Small intestine (tissue), 7 donors: Measurements from ENCODE around the gene ETV5. TPM values are rescaled to one million over a fixed set of nuclear protein-coding genes. Genes with fewer than 3 reads are reported as not detected.

Experiments used
- DNase-seq, 2 donors: peaks; one replicate each; pipeline versions ENCODE4 v3.0.0 to v3.0.0-alpha.2; 2013
- FAIRE-seq: peaks from 2 replicates; lab custom pipeline; 2012; peaks lifted over from hg19 to GRCh38; lab: Jason Lieb, UNC
- H3K27ac ChIP-seq, 3 donors: one replicate each; pipeline ENCODE4 v1.5.1; 2013; ENCODE audit warnings: low read length in 2 of 3, mild to moderate bottlenecking in 2 of 3, control low read depth in 1 of 3, inconsistent platforms in 1 of 3, low read depth in 1 of 3, moderate library complexity in 1 of 3
- H3K27me3 ChIP-seq, 3 donors: one replicate each; pipeline ENCODE4 v1.6.1; 2013; ENCODE audit warnings: low read length in 3 of 3, inconsistent platforms in 1 of 3; ENCODE audit not compliant: control insufficient read depth in 3 of 3, insufficient read depth in 3 of 3
- H3K36me3 ChIP-seq, 3 donors: one replicate each; pipeline ENCODE4 v1.6.1; 2013; ENCODE audit warnings: low read length in 3 of 3, inconsistent platforms in 1 of 3, low read depth in 1 of 3, mild to moderate bottlenecking in 1 of 3, moderate library complexity in 1 of 3; ENCODE audit not compliant: control insufficient read depth in 3 of 3, insufficient read depth in 2 of 3
- H3K4me1 ChIP-seq, 3 donors: one replicate each; pipeline ENCODE4 v1.6.1; 2013; ENCODE audit warnings: low read length in 2 of 3, inconsistent platforms in 1 of 3, low read depth in 1 of 3, mild to moderate bottlenecking in 1 of 3, moderate library complexity in 1 of 3; ENCODE audit not compliant: control insufficient read depth in 3 of 3, insufficient read depth in 2 of 3
- H3K4me3 ChIP-seq, 3 donors: one replicate each; pipeline ENCODE4 v1.5.1; 2013; ENCODE audit warnings: low read length in 3 of 3, control low read depth in 1 of 3, inconsistent platforms in 1 of 3, low read depth in 1 of 3, mild to moderate bottlenecking in 1 of 3, moderate library complexity in 1 of 3
- H3K9me3 ChIP-seq, 2 donors: one replicate each; pipeline ENCODE4 v1.6.1; 2013; ENCODE audit warnings: low read depth in 1 of 2, low read length in 1 of 2; ENCODE audit not compliant: control insufficient read depth in 2 of 2, insufficient read depth in 1 of 2
- WGBS, 3 donors: extraction: QIAGEN DNeasy Blood & Tissue Kit; methylation state at CpG; one replicate each; pipeline ENCODE4 v1.1.7; 2013; 5-methylcytosine and 5-hydroxymethylcytosine counted together
- polyA plus RNA-seq, 4 donors: library from polyadenylated mRNA; stranded (reverse) in 3 of 4; unstranded in 1 of 4; fragments of 200-250 nt in 3 of 4; fragments of 120-200 nt in 1 of 4; gene quantifications; one replicate each; pipeline versions ENCODE4 v1.2.1 to v1.2.3, GENCODE V29; 2013
- donor health status: healthy with polysubstance abuse.
- donor health status: control.
- donor health status: control.
- donor health status: Bipolar disorder and iron deficiency.
- donor health status: healthy.

ETV5 gene
- polyA plus RNA-seq, 4 donors = 0.45 to 4.4 (median 3.3) TPM

DNA sequence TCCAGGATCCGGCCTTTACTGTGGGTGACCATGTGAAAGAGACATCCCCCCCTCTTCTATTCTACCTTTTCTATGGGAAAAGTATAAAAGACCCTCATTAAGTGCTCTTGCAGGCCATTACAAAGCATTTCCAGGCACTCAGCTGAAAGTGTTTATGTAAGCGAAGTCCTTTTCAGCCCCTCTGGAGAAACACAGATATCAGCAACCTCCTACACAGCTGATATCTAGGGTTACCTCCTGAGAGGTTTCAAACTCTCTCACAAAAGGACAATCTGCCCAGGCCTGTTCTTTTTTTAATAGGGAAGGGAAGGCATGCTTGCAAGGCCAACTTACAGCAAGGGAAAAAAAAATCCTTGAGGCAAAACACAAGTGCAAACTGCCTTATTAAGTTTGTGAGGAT lies 12.6 kb downstream of the ETV5 start:
- FAIRE-seq = no peak

DNA sequence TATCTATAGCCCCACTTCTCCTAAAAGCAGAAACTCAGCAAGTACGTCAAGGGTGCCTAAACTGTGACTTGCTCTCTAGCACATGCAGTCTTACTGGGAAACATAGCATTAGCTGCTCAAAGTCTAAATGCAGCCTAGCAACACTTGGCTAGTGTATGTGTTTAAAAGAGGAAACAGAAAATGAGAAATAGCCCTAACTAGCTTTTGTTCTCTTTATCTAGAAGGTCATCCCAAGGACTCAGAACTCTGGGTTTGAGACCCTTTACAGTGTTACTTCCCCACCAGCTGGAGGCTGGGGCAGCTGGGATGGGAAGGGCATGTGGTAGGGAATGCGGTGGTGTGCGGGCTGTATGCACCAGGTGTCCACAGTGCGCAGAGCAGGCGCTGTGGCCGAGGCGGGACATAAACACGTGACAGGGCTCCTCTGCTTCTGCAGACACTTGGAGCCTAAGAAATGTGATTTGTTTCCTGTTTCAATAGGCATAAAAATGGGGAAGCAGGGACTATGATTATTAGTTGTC lies 13.3 kb downstream of the ETV5 start:
- H3K27me3 ChIP-seq = no peaks in the 10 kb centered on the region
- no peak for FAIRE-seq
- peak overlapping the region in 2 of 3 donors; percentile 3 to 52 for H3K27ac ChIP-seq
- 29 to 51% (median 46%) methylated on average over 8 of the region's 8 CpGs for WGBS, 3 donors
- DNase-seq = peak; percentile 70 to 77
- no peaks in the 10 kb centered on the region for H3K36me3 ChIP-seq
- no peaks in the 10 kb centered on the region for H3K9me3 ChIP-seq
- H3K4me1 ChIP-seq = peaks cover 0 to 30% (median 4%) of the 10 kb centered on the region in 3 donors
- H3K4me3 ChIP-seq = no peak overlapping the region

More for the DNA sequence above, 12.6 kb downstream of the ETV5 start:
- peaks cover 0 to 30% (median 4%) of the 10 kb centered on the region in 3 donors for H3K4me1 ChIP-seq
- H3K9me3 ChIP-seq = no peaks in the 10 kb centered on the region
- H3K27ac ChIP-seq = no peak overlapping the region
- DNase-seq = no peak
- no peaks in the 10 kb centered on the region for H3K36me3 ChIP-seq
- no peaks in the 10 kb centered on the region for H3K27me3 ChIP-seq
- no peak overlapping the region for H3K4me3 ChIP-seq
- 82 to 93% (median 88%) methylated on average over 2 of the region's 2 CpGs for WGBS, 3 donors

DNA sequence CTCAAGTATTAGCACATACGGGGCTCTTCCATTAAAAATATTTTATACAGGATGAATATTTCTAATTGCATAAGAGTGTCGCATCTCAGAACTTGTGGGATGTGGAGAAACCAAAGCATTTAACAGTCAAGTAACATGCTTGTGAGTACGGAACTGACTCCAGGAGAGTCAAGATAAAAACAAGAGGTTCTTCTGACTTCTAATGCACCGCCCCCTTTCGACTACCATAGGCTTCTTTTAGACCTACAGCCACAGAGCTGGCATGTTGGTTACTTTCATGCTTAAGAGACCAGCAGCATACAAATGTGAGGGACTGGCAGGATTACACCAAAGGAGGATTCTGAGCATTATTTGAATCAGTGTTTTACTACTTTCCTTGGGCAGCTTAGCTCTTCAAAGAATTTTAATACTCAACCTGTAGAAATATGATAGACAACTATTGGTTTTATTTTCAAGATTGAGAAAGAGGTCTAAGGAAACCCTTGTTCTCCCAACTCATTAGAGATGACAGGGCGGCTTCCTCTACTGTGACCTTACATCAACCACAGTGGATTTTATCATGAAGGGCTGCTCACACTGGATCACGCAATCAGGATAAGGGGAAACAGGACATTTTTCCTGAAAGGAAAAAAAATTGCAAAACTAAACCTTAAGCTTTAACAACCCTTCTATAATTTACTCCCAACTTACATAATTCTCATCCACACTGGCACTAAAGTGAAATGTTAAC lies 14.0 kb downstream of the ETV5 start:
- peaks cover 0 to 30% (median 4%) of the 10 kb centered on the region in 3 donors for H3K4me1 ChIP-seq
- WGBS, 3 donors = 88 to 91% (median 91%) methylated on average over 7 of the region's 7 CpGs

DNA sequence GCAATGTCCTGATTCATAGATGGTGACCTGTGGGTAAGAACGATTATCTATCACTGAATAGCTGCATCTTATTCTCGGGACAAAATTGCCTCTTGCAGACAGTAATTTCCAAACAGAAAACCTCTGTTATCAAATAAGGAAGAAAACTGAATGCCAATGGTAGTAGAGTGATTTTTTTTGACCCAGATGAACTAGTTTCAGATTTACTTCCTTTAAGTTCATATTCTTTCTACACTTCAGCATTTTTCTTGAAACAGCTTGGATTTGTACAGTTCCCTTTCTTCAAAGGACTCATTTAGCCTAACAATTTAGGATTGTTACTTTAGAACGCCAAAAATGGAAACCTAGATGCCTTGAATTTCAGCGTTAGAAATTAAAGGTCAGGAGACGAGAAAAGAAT lies 14.6 kb downstream of the ETV5 start:
- H3K9me3 ChIP-seq = no peaks in the 10 kb centered on the region
- H3K4me3 ChIP-seq = no peak overlapping the region
- H3K36me3 ChIP-seq = no peaks in the 10 kb centered on the region
- FAIRE-seq (no peak), DNase-seq (no peak)
- H3K4me1 ChIP-seq = peaks cover 0 to 30% (median 4%) of the 10 kb centered on the region in 3 donors
- no peak overlapping the region for H3K27ac ChIP-seq
- no peaks in the 10 kb centered on the region for H3K27me3 ChIP-seq
- WGBS, 3 donors = 70 to 78% (median 76%) methylated on average over 5 of the region's 5 CpGs

More for the DNA sequence above, 14.0 kb downstream of the ETV5 start:
- FAIRE-seq (no peak), DNase-seq (no peak)
- H3K27ac ChIP-seq = peak overlapping the region in 1 of 3 donors; percentile 3
- H3K27me3 ChIP-seq = no peaks in the 10 kb centered on the region
- no peaks in the 10 kb centered on the region for H3K36me3 ChIP-seq
- H3K9me3 ChIP-seq = no peaks in the 10 kb centered on the region
- no peak overlapping the region for H3K4me3 ChIP-seq

DNA sequence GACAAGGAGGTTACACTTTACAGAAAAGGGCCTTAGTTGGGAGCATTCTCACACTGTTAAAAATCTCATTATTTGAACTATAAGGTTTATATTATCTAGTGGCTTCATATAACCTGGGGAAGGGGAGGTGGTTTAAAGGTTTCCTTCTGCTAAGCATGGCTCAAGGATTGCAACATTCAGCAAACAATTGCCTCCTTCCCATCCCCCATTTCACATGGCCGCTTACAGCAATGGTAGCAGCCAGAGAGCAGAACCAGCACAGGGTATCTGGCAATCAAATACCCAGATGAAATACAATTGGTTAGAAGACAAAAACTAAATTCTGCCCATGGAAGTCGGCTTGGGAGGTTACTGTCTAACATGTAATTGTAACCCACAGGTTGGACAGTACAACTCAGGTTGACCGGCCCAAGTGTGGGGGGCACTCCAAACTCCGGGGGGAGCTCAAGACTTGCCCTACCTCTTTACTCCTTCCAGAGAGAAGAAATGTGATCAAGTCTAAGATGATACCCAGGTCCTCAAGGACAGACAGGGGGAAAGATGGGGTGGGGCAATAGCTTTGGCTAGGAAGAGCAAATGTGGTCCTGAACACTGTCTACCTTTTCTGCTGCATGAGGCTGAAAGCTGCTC lies 15.5 kb downstream of the ETV5 start:
- Histone ChIP-seq H3K9me3 (no peaks in the 10 kb centered on the region), H3K4me3 (no peak overlapping the region), H3K27me3 (no peaks in the 10 kb centered on the region), H3K27ac (no peak overlapping the region), H3K4me1 (peaks cover 0 to 30% (median 4%) of the 10 kb centered on the region in 3 donors), H3K36me3 (no peaks in the 10 kb centered on the region)
- FAIRE-seq (no peak), DNase-seq (no peak)
- 81 to 91% (median 91%) methylated on average over 4 of the region's 4 CpGs for WGBS, 3 donors

DNA sequence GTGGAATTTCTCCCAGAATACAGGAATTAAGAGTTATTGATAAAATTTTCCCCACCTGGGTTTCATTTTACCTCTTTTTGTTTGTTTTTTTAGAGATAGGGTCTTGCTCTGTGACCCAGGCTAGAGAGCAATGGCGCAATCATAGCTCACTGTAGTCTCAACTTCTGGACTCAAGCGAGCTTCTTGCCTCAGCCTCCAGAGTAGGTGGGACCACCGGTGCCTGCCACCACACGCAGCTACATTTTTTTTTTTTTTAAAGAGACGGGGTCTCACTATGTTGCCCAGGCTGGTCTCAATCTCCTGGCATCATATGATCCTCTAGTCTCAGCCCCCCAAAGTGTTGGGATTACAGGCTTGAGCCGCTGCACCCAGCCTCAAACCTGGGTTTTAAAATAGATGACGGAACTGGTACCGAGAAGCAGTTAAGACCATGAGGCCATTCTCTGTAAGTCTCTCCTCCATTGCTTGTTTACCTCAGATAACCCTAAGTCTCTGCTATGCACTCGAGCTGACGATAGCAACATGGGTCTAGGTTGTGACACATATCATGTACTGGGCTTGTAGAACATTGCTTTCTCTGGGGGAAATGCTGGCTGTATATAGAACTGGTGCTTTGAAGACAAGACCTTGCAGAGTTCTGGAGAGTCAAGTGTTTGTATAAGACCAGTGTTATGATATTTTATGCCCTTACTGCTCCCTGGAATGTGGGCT lies 16.4 kb downstream of the ETV5 start:
- FAIRE-seq = no peak
- 88 to 97% (median 91%) methylated on average over 10 of the region's 10 CpGs for WGBS, 3 donors
- DNase-seq = no peak
- Histone ChIP-seq H3K9me3 (no peaks in the 10 kb centered on the region), H3K36me3 (no peaks in the 10 kb centered on the region), H3K27ac (no peak overlapping the region), H3K4me1 (peaks cover 0 to 25% (median 4%) of the 10 kb centered on the region in 3 donors), H3K4me3 (no peak overlapping the region), H3K27me3 (no peaks in the 10 kb centered on the region)

DNA sequence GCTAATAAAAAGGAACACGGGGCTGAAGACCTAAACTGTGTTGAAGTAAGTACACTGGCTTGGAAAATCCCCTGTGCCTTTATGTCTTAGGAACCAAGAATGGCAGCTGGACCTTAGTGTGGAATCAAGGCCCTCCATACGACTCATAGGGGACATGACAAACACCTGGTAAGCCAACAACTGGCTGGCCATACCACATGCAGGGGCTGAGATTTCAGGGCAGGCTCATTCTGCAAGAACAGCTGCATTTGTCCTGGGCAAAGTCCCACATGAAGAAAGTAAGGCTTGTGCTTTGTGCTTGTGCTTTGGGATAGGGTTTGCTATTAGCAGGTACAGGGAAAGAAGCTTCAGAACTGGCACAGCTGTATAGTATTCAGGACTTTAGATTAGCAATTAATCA lies 18.0 kb downstream of the ETV5 start:
- H3K9me3 ChIP-seq = no peaks in the 10 kb centered on the region
- no peaks in the 10 kb centered on the region for H3K27me3 ChIP-seq
- H3K4me3 ChIP-seq = no peak overlapping the region
- FAIRE-seq (no peak), DNase-seq (peak in 1 of 2 donors; percentile 42)
- peaks cover 0 to 9% (median 0%) of the 10 kb centered on the region in 3 donors for H3K4me1 ChIP-seq
- 41 to 75% (median 63%) methylated on average over 2 of the region's 2 CpGs for WGBS, 3 donors
- no peaks in the 10 kb centered on the region for H3K36me3 ChIP-seq
- no peak overlapping the region for H3K27ac ChIP-seq

DNA sequence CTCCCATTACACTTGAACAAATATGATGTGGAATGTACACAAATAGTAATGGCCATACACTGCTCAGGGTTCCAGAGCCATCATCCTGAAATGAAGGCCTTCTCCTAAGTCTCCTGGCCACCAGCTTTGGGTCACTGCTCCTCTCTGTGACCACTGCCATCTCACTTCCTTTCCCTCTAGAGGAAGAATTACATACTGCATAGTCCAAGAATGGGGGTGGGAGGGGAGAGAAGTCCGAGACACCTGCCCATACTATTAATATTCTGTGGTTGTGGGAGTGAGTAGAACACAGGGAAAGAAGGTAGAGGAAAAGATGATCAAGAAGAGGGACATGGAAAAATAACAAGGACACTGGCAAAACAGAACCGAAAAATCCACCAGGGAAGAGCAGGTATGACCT lies 20.6 kb downstream of the ETV5 start:
- Histone ChIP-seq H3K27ac (no peak overlapping the region), H3K27me3 (no peaks in the 10 kb centered on the region), H3K4me1 (no peaks in the 10 kb centered on the region), H3K9me3 (no peaks in the 10 kb centered on the region), H3K4me3 (no peak overlapping the region), H3K36me3 (no peaks in the 10 kb centered on the region)
- no peak for FAIRE-seq
- 84 to 88% (median 87%) methylated on average over 2 of the region's 2 CpGs for WGBS, 3 donors
- DNase-seq = no peak
